HepG2 (cell line): ENCODE data around the gene ZACN. TPM values are rescaled to one million over a fixed set of nuclear protein-coding genes. Genes with fewer than 3 reads are reported as not detected.
A peak's percentile ranks its signal among the peaks of the same experiment; 100 is the strongest.

Experiments
- ZBTB3 ChIP-seq: sonication (generic); formaldehyde crosslinking; IDR thresholded peaks from 2 replicates; pipeline ENCODE4 v1.4.0; 2020; ENCODE audit warnings: low read depth, mild to moderate bottlenecking, moderate library complexity, missing genetic modification reagents, borderline replicate concordance
- ZFP90 ChIP-seq: sonication (generic); formaldehyde crosslinking; IDR thresholded peaks from 2 replicates; pipeline ENCODE4 v1.8.0; 2022; ENCODE audit warnings: missing genetic modification reagents, mild to moderate bottlenecking, inconsistent platforms, borderline replicate concordance
- ZHX2 ChIP-seq, 2 experiments: sonication (generic) in 1 of 2; formaldehyde crosslinking in 1 of 2; IDR thresholded peaks; 2 replicates each; pipeline versions ENCODE4 v1.6.1 to v1.9.0; 2014 to 2022; ENCODE audit warnings: antibody characterized with exemption in 1 of 2, borderline replicate concordance in 1 of 2, inconsistent platforms in 1 of 2, low read depth in 1 of 2, missing genetic modification reagents in 1 of 2
- ZNF44 ChIP-seq: sonication (generic); formaldehyde crosslinking; IDR thresholded peaks from 2 replicates; pipeline ENCODE4 v1.5.1; 2020; ENCODE audit warnings: mild to moderate bottlenecking, missing genetic modification reagents
- ZNF512 ChIP-seq: sonication (generic); formaldehyde crosslinking; IDR thresholded peaks from 2 replicates; pipeline ENCODE4 v1.4.0; 2020; ENCODE audit warnings: mild to moderate bottlenecking, missing genetic modification reagents
- polyA plus RNA-seq, 8 experiments: library from polyadenylated mRNA; depleted of rRNA in 3 of 8; stranded (reverse) in 7 of 8; unstranded in 1 of 8; fragments of >200 nt; fragmentation: Illumina TruSeq in 4 of 8; extraction: Trizol in 4 of 8; gene quantifications; 2 replicates each; pipeline versions ENCODE4 v1.2.1 to v1.2.3, GENCODE V29; 2011 to 2016; ENCODE audit warnings: low read depth in 4 of 8, missing spikeins in 1 of 8, mixed read lengths in 1 of 8; ENCODE audit not compliant: insufficient read depth in 1 of 8
- total RNA-seq, 5 experiments: library from RNA; depleted of rRNA; stranded (reverse); fragments of >200 nt; fragmentation: Illumina TruSeq; extraction: Trizol; gene quantifications; 2 replicates each; pipeline ENCODE4 v1.2.3, GENCODE V29; 2016; ENCODE audit warnings: low read depth in 1 of 5

The ZACN gene
- total and polyA plus RNA-seq, 2 of the 13 experiments (the other 11 are each of a cell fraction or from before 2014, with no cell fraction given): 0.11 to 0.15 TPM

- TF ChIP-seq ZNF512 (CRISPR knock-in tag) (0 out of 2 replicates have a peak, but pooled peaks have one; percentile 52), ZBTB3 (no peak), ZFP90 (CRISPR knock-in tag) (no peak), ZHX2 (IDR thresholded peaks at IDR 0.05; ENCODE audit: low read depth) (no peak), ZHX2 (CRISPR knock-in tag; IDR thresholded peaks at IDR 0.05; ENCODE audit: borderline replicate concordance) (no peak), ZNF44 (CRISPR knock-in tag) (no peak)
- TF ChIP-seq, all 625 proteins: peak for 3
Measured at GRCh38 chr17:76122431-76123190, 43.6 kb downstream of the ZACN start (continued).
